Measurements from ENCODE around the gene BMPR1B. TPM values are rescaled to one million over a fixed set of nuclear protein-coding genes. Genes with fewer than 3 reads are reported as not detected.

BMPR1B gene
- total RNA-seq, 2 donors from 2014 or later, result 0.10 to 0.24 TPM

DNA sequence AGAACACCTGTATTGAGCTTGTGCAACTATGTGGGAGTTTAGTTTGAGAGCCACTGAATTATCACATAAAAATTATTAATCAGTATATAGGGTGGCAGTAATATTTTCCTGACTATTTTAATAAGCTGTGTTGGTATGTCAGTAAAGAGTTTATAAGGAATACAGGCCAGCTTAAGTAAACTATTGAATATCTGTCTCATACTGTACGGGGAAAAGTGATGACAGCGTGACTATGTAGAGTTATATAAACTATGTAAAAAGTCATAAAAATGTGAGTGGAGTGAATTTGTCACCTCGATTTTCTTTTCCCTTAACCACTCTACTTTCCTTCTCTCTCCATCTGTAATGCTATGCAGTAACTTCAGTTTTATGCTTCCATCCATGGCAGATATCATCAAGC is 250.2 kb downstream of the BMPR1B start:
- no peaks in the 10 kb centered on the region for H3K9me3 ChIP-seq
- no peaks in the 10 kb centered on the region for H3K36me3 ChIP-seq
- H3K9ac ChIP-seq (ENCODE audit: low read depth in 2 of 2, low read length in 2 of 2), result no peak overlapping the region
- no peaks in the 10 kb centered on the region for H3K27me3 ChIP-seq
- no peak for DNase-seq
- H3K4me3 ChIP-seq, result no peak overlapping the region
- H3K27ac ChIP-seq, result no peak overlapping the region
- TF ChIP-seq, protein P1, sequence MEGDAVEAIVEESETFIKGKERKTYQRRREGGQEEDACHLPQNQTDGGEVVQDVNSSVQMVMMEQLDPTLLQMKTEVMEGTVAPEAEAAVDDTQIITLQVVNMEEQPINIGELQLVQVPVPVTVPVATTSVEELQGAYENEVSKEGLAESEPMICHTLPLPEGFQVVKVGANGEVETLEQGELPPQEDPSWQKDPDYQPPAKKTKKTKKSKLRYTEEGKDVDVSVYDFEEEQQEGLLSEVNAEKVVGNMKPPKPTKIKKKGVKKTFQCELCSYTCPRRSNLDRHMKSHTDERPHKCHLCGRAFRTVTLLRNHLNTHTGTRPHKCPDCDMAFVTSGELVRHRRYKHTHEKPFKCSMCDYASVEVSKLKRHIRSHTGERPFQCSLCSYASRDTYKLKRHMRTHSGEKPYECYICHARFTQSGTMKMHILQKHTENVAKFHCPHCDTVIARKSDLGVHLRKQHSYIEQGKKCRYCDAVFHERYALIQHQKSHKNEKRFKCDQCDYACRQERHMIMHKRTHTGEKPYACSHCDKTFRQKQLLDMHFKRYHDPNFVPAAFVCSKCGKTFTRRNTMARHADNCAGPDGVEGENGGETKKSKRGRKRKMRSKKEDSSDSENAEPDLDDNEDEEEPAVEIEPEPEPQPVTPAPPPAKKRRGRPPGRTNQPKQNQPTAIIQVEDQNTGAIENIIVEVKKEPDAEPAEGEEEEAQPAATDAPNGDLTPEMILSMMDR (IDR thresholded peaks at IDR 0.05), result no peak
- intact Hi-C loops (cut with DNase I), result no loop called here
- no peaks in the 10 kb centered on the region for H3K4me1 ChIP-seq

DNA sequence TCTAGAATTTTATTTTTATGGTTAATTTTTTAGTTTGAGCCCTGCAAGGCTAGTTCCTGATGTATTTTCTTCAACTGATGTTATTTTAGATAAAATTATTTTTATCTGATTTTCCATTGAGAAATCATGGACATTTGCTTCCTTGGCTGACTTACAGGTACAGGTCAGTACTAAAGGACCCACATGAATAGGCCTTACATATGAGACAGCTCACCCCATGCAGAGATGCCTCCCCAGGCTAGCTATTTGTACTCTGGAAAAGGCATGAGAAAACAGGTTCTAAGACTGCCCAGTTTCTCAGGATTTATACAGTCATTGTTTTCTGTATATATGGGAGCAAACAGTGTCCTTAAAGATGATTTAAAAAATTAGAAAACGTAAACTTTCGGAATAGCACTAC is 255.5 kb downstream of the BMPR1B start:
- Histone ChIP-seq H3K27ac (no peak overlapping the region), H3K4me1 (no peaks in the 10 kb centered on the region), H3K27me3 (no peaks in the 10 kb centered on the region), H3K4me3 (no peak overlapping the region), H3K9me3 (no peaks in the 10 kb centered on the region), H3K36me3 (no peaks in the 10 kb centered on the region), H3K9ac (ENCODE audit: low read depth in 2 of 2, low read length in 2 of 2) (no peak overlapping the region)
- DNase-seq, result no peak
- intact Hi-C loops (cut with DNase I), result no loop called here
- TF ChIP-seq, protein P1 (IDR thresholded peaks at IDR 0.05), result no peak

DNA sequence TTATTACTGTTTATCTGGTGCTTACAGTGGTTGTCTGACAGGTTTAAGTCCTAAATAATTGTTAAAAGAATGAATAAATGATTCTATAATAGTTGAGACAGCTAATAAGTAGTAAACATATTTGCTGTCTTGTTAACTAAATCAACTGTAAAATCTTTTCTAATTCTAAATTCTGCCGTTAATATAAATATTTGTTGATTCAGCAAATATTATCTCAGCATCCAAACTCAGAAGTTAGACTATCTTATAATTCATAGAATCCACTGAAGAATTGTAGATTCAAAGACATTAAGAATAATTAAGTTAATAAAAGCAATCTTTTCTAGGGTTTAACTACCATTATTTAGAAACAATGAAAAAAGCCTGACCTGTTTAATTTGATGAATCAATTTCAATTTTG is 256.3 kb downstream of the BMPR1B start:
- TF ChIP-seq, protein P1 (IDR thresholded peaks at IDR 0.05), result no peak
- Histone ChIP-seq H3K27me3 (no peaks in the 10 kb centered on the region), H3K4me3 (no peak overlapping the region), H3K9me3 (no peaks in the 10 kb centered on the region), H3K9ac (ENCODE audit: low read depth in 2 of 2, low read length in 2 of 2) (no peak overlapping the region), H3K27ac (no peak overlapping the region), H3K36me3 (no peaks in the 10 kb centered on the region), H3K4me1 (no peaks in the 10 kb centered on the region)
- intact Hi-C loops (cut with DNase I), result no loop called here
- DNase-seq, result no peak

DNA sequence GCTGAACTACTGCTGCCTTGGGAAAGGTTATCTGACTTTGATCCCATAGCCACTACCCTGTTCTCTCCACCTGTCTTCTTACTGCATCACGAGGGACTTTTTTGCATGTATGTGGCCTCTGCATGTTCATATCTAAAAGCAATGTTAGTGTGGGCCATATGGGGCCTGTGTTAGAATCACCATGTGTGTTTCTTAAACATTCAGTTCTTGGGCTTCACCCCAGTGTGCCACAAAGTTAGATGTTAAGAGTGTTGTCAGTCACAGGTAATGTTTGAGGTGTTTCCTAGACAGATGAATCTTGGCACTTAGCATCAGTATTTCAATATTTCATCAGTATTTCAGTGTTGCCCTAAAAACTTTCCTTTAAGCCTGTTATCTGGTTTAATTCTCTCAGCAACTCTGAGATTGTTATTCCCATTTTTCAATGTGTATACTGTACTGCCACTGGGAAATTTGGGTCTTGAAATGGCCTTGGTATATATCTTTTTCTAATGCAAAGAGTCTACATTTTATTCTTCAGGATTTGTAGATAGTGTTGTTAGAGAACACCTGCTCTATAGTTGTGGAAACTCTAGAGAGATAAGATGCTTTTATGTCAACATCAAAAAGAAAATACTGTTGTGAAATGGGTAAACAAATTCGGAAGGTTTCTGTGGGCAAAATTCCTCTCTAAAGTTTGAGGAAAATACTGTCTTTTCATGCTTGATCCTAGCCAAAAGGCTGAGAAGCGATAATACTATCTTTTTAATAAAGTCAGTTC is 259.7 kb downstream of the BMPR1B start:
- intact Hi-C loops (cut with DNase I), result no loop called here
- Histone ChIP-seq H3K27ac (no peak overlapping the region), H3K36me3 (no peaks in the 10 kb centered on the region), H3K9ac (ENCODE audit: low read depth in 2 of 2, low read length in 2 of 2) (no peak overlapping the region), H3K9me3 (no peaks in the 10 kb centered on the region), H3K4me1 (no peaks in the 10 kb centered on the region), H3K4me3 (no peak overlapping the region), H3K27me3 (no peaks in the 10 kb centered on the region)
- TF ChIP-seq, protein P1 (IDR thresholded peaks at IDR 0.05), result no peak
- no peak for DNase-seq

DNA sequence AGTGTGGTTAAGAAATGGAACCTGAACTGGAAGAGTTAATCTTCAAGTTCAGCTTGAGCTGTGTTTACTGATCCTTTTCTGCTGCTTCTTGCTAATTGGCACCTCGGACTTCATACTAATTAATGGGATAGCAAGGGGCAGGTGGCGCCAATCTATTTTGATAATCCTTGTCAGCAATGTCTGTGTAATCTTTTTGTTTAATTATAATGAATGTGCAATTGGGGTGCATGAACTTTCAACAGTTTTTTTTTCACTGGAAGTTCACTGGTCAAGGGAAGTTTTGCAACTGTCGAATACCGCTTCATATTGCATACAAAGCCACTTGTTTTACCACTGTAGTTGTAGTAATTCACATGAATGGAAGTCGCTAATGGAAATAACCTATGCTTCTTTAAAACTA is 261.0 kb downstream of the BMPR1B start:
- no peak for DNase-seq
- Histone ChIP-seq H3K4me3 (no peak overlapping the region), H3K36me3 (no peaks in the 10 kb centered on the region), H3K27ac (no peak overlapping the region), H3K9me3 (no peaks in the 10 kb centered on the region), H3K9ac (ENCODE audit: low read depth in 2 of 2, low read length in 2 of 2) (no peak overlapping the region), H3K27me3 (no peaks in the 10 kb centered on the region), H3K4me1 (no peaks in the 10 kb centered on the region)
- TF ChIP-seq, protein P1 (IDR thresholded peaks at IDR 0.05), result no peak
- intact Hi-C loops (cut with DNase I), result no loop called here
